DOHH2 (cell line): ENCODE measurements around the gene SMIM33.

ENCODE experiments used
- CTCF ChIP-seq: fragments of 200-600 bp; sonication (generic); IDR thresholded peaks from one replicate; pipeline ENCODE4 v1.5.1; 2014; ENCODE audit warnings: antibody characterized with exemption, mild to moderate bottlenecking, low read depth, low read length; ENCODE audit not compliant: poor library complexity, severe bottlenecking
- EZH2phosphoT487 ChIP-seq: fragments of 200-600 bp; sonication (generic); IDR thresholded peaks from 2 replicates; pipeline ENCODE4 v1.6.1; 2017; ENCODE audit warnings: borderline replicate concordance, mild to moderate bottlenecking, antibody characterized with exemption, low read length, moderate library complexity, mixed read lengths

GRCh38 chr5:139422307-139422893, 48.4 kb upstream of the SMIM33 start:
- peak; percentile 94 for TF ChIP-seq CTCF
- no peak for TF ChIP-seq EZH2phosphoT487
